ENCODE measurements around the gene SMIM23. TPM values are rescaled to one million over a fixed set of nuclear protein-coding genes. Genes with fewer than 3 reads are reported as not detected.

The SMIM23 gene
- total RNA-seq, result not detected in 2 replicates

DNA sequence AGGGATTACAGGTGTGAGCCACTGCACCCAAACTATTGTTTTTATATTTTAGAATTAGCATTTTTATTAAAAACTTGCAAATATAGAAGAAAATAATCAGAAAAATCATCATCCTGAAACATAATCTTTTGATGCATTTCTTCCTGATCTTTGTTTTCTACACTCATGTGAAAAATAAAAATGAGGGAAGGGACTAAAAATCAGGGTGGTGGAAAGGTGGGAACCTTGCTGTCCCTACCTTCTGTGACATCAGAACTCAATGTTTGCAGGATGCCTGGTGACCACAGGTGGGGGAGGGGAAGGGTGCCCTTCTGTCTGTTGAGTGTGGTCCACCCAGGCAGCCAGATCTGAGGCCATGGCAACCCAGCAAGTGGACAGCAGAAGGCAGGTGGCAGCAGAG lies at the start of gene SMIM23:
Gene SMIM23, plus strand, starts transcription at position 301 of the 400 bp plus-strand sequence. Its CDS starts 55 bp downstream, at position 356.
- DNase-seq (ENCODE audit: low read depth in 2 of 2), result no peak

DNA sequence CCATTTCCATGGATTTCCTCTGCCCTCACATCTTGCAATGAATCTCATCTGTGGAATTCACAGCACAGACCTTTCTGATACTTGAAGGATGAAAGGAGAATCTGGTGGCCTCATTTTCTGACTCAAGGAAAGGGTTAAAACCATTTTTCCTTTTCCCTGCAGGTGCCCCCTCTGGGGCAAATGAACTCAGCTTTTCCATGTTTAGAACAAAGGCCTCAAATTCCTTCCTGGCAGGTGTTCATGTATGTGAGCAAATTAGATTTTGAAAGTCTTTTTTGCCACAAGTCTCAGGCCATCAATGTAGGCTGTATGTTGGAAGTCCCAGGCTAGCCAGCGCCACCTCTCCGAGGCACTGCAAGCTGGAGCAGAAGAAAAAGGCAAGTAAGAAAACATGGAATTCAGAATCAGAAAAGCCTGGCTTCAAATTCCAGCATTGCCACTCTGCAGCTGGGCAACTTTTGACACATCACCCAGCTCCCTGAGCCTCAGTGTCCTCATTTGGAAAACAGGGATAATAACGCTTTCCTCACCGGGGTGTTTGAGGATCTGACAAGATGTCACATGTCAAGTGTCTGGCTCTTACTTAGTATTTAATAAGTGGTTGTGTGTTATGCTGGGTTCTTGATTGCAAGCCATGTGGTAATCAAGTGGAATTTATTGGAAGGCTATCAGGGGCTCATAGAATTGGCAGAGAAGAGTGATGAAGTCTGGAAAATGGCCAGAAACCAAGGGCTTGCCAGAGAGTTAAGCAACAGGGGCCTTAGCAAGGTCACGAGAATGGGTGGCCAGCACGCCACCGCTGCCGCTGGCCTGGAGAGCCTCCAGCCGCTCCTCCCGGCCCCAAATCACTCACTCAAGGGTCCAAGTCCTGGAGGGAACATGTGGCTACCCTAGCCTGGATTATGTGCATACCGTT lies 48.4 kb upstream of the SMIM23 start:
- peak in 1 of 2 donors; percentile 45 for DNase-seq (ENCODE audit: low read depth in 2 of 2)

DNA sequence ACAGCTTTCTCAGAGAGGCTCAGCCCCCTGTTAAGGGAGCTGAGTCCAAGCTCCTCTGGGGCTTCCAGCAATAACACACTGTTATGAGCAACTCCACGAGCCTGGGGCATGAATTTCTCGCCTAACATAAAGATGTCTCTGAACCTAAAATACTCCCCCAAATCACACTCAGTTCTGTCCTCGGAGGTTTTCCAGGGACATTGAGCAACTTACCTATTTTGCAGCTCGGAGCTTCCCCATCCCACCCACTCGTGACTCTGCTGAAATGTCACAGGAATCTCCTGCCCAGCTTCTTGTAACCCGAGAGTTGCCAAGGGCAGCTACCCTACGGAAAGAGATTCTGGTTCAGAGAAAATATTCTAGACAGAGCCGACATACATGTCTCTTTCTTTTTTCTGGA lies 47.1 kb upstream of the SMIM23 start:
- DNase-seq (ENCODE audit: low read depth in 2 of 2), result no peak

DNA sequence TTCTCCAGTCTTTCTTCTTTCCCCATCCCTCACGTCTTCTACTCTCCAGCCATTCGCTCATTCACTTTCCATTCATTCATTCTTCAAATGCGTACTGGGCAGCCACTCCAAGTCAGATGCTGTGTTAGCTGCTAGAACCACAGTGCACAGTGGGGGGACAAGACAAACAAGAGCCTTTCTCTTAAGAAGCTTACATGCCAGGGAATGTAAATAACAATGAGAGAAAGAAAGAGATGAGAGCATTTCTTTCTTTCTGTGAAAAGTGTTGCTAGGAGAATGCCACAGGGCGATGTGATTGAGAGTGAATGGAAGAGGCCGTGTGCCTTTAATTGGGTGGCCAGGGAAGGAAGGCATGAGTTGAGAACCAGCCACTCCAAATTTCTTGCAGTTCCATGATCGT lies 46.3 kb upstream of the SMIM23 start:
- DNase-seq (ENCODE audit: low read depth in 2 of 2), result no peak

DNA sequence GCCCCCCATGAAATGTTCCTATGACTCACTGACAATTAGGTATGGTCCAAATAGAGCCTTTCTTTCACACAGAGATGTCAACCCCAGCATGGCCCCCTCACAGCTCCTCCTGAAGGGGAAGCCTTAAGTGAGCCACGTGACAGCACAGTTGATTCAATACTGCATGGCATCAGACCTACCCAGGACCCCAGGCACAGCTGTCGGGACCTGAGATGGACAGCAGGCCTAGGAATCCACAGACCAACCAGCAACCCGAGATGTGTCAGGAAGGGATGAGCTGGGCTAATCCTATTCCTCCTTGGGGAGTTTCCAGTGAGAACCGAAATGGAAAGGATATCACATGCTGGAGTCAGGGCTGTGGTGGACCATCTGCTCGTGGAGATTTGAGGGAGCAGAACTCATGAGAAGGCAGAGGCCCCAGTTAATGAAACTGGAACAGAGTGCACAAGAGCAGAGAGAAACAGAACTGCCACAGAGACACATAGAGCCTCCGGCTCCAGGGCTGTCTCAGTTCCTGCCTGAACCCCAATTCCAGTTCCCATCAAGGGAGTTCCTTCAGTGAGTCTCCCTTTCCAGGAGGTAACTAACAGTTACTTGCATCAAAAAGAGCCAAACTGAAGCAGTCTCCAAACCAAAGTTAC lies 42.1 kb upstream of the SMIM23 start:
- DNase-seq (ENCODE audit: low read depth in 2 of 2), result no peak

DNA sequence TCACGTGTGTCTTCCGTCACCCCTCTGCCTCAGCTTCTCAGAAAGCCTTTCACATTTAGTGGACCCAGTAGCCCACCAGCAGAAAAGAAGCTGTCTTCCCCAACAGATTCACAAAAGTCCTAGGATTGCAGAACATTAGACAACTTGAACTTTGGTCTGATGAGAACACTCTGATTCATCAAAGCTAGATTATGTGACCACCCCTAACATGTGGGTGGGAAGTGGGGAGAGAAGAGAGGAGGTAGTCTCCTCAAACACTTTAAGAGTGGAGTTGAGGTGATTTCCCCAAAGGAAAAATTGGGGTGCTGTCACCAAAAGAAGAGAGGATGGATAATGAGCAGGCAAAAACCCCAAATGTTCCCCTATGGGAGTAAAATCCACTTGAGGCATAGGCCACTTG lies 41.4 kb upstream of the SMIM23 start:
- no peak for DNase-seq (ENCODE audit: low read depth in 2 of 2)

DNA sequence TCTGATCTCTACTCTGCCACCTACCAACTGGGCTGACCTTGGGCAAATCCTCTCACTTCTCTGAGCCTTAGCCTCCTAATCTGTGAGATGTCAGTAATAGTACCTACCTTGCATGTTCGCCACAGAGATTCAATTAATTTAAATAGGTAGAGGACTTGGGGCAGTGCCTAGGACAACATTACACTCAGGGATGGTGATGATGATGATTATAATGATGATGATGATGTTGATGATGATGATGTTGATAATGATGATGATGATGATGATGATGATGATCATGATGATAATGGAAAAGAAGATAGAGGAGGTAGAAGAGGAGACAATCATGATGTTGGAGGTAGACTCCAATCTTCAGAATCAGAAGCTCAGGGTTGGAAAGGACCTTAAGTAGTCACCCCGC lies 40.7 kb upstream of the SMIM23 start:
- no peak for DNase-seq (ENCODE audit: low read depth in 2 of 2)

DNA sequence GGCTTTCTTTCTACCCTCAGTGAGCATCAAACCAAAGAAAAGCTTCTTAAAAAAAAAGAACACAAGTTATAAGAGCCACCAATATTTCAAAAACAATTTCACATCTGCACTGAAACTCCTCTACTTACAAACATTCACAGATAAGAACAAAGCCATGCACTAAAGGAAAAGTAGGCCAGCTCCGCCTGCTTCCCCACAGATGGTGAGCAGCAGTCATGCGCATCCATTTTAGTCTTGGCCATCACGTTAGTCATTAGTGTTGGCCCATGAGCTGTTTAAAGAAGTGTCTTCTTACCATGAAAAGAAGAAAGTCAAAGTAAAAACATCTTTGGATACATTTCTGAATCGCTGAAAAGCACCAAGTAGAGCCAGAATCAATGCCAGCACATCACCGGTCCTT lies 40.0 kb upstream of the SMIM23 start:
- DNase-seq (ENCODE audit: low read depth in 2 of 2), result no peak

DNA sequence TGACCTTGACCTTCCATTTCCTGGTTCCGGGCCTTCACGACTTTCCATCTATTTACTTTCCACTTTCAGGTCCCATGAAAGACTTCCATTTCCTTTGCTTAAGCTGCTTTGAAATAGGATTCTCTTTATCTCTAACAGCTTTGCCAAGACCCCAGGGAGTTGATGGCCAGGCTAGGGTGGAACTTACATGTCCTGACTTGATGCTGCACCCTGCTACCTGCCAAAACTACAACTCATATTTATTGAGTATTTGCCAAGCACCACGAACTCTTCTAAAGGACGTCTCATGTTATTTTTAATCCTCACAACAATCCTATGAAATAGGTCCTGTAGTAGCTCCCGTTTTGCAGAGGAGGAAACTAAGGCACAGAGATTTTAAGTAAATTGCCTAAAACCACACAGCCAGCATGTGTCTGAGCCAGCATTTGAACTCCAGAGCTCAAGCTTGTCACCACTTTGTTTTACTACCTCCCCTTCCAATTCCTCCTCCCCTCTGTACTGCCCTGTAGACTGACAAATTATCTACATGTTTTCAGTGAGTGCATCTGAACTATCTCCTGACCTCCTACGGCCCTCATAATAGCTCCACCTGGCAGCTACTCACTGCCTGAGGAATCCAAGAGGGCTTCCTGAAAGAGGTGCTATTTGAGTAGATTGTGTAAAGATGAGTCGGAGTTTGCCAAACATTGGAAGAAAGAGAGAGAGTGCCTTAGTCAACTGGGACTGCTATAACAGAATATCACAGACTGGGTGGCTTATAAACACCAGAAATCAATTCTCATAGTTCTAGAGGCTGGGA lies 38.4 kb upstream of the SMIM23 start:
- no peak for DNase-seq (ENCODE audit: low read depth in 2 of 2)

DNA sequence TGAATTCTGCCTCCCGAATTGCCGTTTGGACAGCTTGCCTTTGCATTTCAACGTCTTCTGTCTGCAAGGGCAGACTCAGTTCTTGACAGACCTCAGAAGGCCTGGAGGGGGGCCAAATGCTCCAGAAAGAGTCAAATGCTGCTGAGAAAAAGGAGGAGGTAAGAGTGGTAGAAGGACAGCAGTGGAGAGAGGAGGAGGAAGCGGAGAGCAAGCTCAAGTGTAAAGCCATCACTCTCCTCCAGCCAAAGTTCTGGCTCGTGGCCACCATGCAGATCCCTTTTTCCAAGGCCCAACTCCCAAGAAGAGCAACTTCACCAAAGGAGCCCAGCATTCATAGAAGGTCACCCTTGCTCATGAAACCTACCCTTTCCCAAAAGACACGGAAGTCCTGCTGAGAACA lies 36.9 kb upstream of the SMIM23 start:
- DNase-seq (ENCODE audit: low read depth in 2 of 2), result no peak

DNA sequence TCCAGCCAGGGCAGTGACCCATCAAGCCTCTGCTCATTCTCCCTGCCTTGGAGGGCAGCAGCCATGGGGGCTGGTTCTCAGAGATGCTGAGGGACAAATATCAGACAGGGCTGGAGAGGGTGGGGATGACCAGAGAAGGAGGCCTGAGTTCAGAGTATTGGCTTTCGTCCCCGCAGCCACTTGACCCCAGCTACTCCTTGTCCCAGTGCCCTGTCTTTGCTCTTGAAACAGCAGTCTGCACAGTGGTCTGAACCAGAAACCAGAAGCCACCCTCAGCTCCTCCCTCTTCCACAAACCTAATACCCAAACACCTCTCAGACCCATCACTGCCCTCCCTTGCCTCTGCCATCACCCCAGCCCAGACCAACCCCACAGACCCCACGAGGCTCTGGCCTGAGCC lies 36.3 kb upstream of the SMIM23 start:
- no peak for DNase-seq (ENCODE audit: low read depth in 2 of 2)

DNA sequence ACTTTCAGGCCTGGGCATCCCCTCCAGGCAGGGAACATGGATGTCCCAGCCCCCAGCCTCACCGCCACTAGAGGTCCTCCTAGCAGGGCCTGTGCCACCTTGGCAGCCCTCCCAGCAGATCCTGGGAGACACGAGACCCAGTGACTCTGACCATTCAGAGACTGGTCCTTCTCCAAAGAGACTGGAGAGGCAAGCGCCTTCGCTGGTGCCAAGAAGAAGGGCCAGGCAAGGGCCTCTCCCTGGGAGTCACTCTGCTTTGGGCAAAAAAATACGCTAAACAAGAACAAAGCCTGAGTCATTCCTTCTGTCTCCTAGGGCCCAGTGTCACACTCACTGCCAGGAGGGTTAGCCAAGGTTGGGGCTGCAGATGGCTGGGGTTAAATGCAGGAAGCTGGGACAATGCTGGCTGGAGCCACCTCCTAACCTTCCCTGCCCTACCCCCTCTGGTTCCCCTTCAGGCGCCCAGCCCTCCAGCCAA lies 35.3 kb upstream of the SMIM23 start:
- DNase-seq (ENCODE audit: low read depth in 2 of 2), result peak; percentile 63 to 84

DNA sequence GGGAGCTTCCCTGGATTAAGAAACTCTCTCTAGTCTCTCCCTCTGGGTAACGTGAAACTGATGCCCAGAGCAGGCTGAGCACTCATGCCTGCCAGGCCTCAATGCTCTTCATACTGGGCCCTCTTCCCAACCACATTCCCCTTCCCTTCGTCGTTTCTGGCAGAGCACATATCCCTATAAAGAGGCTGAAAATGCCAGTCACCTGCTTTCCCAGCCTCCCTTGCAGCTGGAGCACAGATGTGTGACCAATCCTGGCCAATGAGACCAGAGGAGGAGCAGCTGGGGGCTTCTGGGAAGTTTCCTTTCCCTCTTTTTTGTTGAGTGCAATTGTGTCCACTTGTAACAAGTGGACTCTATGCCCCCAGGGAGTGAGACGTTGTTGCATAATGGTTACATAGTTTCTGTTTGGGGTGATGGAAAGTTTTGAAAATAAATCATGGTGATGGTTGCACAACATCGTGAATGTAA lies 30.2 kb upstream of the SMIM23 start:
- DNase-seq (ENCODE audit: low read depth in 2 of 2), result no peak

DNA sequence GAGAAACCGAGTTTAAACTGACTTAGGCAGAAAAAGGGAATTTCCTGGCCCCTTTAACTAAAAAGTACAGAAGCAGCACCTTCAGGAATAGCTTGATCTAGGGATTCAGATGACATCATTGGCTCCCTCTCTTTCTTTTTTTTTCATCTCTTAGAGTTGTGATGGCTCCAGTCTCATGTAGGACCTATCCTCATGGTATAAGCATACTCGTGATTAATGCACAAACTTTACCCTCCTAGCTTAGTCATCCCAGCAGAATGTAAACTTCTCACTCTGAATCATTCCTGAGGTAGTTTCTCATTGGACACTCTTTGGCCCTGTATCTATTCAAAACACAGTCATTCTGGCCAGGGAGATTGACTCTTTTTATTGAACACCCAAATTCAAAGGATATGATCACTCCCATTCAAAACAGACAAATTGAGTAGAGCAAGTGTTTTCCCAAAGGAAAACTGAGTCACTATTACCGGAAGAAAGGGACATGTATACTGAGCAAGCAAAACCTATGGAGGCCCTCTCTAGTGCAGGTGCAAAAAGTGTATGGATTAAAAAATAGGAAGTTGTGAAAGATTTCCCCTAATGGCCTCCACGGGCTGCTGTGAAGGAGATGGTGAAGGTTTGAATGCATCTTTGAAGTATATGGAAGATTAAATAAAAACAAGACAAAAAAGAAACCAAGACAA lies 27.6 kb upstream of the SMIM23 start:
- peak in 1 of 2 donors; percentile 93 for DNase-seq (ENCODE audit: low read depth in 2 of 2)

DNA sequence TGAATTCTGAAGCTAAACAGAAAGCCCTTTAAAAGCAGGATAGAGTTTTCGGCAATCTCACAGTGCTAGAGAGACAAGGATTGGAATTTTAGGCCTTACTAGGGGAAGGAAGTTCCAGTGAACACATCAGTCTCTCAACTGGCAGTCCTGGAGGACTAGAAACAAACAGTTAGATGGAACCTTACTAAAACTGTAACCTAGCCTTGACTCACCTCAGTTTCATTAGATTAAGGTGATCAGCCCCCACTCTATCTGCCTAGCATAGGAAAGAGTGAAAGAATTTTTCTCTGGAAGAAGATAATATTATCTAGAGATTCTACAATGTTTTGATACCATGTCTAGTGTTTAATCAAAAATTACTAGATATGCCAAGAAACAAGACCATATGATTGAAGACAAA lies 25.8 kb upstream of the SMIM23 start:
- DNase-seq (ENCODE audit: low read depth in 2 of 2), result no peak

DNA sequence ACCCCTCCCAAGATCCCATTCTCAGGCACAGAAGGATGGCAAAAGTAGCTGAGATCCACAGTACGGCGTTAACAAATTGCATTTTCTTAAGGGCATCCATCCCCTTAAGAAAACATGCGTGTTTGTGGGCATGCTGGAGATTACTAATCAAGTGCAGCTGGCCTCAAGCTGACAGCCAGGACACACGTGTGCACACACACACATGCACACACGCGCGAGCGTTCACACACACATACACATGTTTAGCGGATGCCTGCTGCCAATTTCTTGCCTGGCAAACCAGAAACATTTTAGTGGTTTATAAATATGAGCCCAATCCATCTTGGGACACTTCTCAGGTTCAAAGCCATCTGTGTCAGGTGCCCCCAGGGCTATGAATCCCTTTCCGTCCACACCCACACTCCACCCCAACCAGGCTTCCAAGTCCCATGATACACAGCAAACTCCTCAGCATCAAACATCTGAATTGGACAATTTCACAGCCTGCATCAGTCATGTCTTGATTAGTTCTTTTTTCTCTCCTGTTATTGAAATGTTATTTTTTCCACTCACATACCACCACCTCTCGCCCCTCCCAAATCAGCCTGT lies 23.5 kb upstream of the SMIM23 start:
- no peak for DNase-seq (ENCODE audit: low read depth in 2 of 2)

DNA sequence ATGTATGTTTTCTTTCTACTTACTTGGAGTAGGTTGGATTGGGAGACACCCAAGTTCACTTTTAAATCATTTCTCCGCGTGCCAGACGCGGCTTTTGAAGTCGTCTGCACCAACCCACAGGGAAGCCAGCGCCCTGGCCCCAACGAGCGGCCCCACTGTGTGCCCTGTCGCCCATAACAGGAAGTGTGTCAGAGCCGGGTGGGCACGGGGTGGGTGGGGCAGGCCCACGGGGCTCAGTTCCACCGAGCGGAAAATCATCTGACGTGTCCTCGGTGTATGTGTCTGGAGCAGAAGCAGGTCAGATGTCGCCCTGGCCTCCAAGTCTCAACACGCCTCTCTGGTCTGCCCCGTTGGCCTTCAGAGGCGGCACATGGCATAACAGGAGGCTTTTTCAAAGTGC lies 22.7 kb upstream of the SMIM23 start:
- DNase-seq (ENCODE audit: low read depth in 2 of 2), result no peak

DNA sequence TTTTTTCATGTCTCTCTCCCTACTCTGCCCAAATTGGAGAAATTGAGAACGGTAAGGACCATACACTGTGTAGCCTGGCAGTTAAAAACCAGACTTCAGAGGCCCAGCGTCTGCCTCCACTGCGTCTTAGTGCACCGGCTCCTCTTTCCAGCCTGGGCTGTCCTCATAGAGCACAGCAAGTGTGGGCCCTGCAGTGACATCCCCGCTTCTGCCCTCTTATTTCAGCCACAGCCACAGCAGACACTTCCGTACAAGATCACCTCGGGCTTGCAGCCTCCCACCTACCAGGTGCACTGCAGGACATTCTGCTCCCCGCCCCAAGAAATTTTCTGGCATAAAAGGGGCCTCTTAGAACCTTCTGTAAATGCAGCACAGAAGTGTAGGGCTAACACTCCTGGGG lies 21.4 kb upstream of the SMIM23 start:
- DNase-seq (ENCODE audit: low read depth in 2 of 2), result no peak

DNA sequence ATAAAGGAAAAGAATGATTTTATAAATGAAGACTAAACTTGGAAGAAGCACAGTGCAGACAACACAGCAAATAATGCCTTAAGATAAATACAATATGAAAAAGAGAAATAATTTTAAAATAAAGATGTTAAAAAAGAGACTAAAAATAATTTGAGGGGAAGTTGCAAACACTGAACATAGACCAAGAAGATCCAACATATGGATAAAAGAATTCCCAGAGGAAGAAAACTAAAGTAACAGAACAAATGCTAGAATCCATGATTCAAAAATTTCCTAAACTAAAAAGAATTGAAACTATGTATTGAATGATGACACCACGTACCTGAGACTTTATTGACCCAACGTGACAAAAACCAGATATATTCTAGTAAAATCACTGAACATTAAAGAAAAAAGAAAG lies 18.7 kb upstream of the SMIM23 start:
- no peak for DNase-seq (ENCODE audit: low read depth in 2 of 2)

DNA sequence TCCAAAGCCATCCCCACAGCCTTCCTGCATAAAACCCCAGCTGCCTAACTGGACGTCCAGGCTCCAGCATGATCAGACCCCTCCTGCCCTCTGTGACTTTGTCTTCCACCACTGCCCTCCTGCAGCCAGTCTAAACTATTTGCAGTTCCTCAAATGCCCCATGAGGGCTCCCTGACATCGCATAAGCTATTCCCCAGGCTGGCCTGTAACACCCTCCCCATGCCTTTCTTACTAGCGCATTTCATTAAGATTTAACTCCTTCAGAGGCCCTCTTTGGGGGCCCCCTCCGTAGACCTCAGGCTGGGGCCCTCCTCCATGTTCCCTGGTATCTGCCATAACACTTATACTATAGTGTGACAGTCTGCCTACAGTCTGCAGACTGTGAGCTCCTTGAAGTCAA lies 15.5 kb upstream of the SMIM23 start:
- DNase-seq (ENCODE audit: low read depth in 2 of 2), result no peak

DNA sequence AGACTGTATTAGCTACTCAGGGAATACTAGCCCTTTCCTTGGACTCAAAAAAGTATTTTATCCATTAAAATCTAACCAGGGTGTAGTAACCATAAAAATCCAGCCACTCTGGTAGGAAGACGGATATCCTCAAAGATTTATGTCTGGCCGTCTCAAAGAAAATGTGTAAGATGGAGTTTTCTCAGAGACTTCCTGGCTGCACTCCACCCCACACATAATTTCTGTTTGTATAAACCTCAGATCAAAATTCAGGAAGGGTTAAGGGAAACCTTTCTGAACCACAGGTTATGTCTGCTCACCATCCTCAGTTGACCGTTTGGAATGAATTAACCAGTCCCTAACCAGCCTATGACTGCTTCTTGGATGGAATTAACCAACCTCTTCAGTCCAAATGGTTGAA lies 13.8 kb upstream of the SMIM23 start:
- no peak for DNase-seq (ENCODE audit: low read depth in 2 of 2)

Data from lung microvascular endothelial cell (primary cell).